Fibroblast of lung (primary cell): ENCODE results near the gene OLA1. TPM values are rescaled to one million over a fixed set of nuclear protein-coding genes. Genes with fewer than 3 reads are reported as not detected.

Source experiments
- DNase-seq, 2 donors: peaks; one replicate each; pipeline versions ENCODE4 v3.0.0 to v3.0.0-alpha.2; 2010; ENCODE audit warnings: low read depth in 2 of 2
- H2AFZ ChIP-seq: 2 replicates; pipeline ENCODE4 v1.5.1; 2012; ENCODE audit warnings: low read length, control low read depth, inconsistent platforms
- H3K27ac ChIP-seq: 2 replicates; pipeline ENCODE4 v1.5.1; 2011; ENCODE audit warnings: low read length, control low read depth; ENCODE audit not compliant: insufficient read depth
- H3K27me3 ChIP-seq: 2 replicates; pipeline ENCODE4 v1.5.1; 2011; ENCODE audit warnings: mild to moderate bottlenecking, low read length; ENCODE audit not compliant: control insufficient read depth, insufficient read depth
- H3K36me3 ChIP-seq: 2 replicates; pipeline ENCODE4 v1.5.1; 2011; ENCODE audit warnings: low read length; ENCODE audit not compliant: control insufficient read depth, insufficient read depth
- H3K4me1 ChIP-seq: 2 replicates; pipeline ENCODE4 v1.5.1; 2011; ENCODE audit warnings: low read length; ENCODE audit not compliant: control insufficient read depth, insufficient read depth; ENCODE audit errors: extremely low read depth
- H3K4me2 ChIP-seq: 2 replicates; pipeline ENCODE4 v1.5.1; 2011; ENCODE audit warnings: low read length, control low read depth; ENCODE audit not compliant: insufficient read depth; ENCODE audit errors: extremely low read depth
- H3K4me3 ChIP-seq, 4 experiments: fragments of 200-600 bp in 1 of 4; sonication (generic) in 1 of 4; replicated peaks in 1 of 4; 2 replicates each; pipeline ENCODE4 v1.5.1; 2011 to 2016; ENCODE audit warnings: low read length in 4 of 4, low read depth in 3 of 4, mild to moderate bottlenecking in 3 of 4, control low read depth in 2 of 4, inconsistent platforms in 1 of 4, mixed read lengths in 1 of 4; ENCODE audit not compliant: insufficient read depth in 1 of 4; ENCODE audit errors: control extremely low read depth in 1 of 4
- H3K79me2 ChIP-seq: 2 replicates; pipeline ENCODE4 v1.5.1; 2012; ENCODE audit warnings: mild to moderate bottlenecking, low read length, inconsistent platforms; ENCODE audit not compliant: control insufficient read depth, insufficient read depth
- H3K9ac ChIP-seq: 2 replicates; pipeline ENCODE4 v1.5.1; 2011; ENCODE audit warnings: mild to moderate bottlenecking, low read length, control low read depth; ENCODE audit not compliant: insufficient read depth
- H3K9me3 ChIP-seq: 2 replicates; pipeline ENCODE4 v1.5.1; 2012; ENCODE audit warnings: low read depth, low read length; ENCODE audit not compliant: control insufficient read depth, insufficient read depth
- H4K20me1 ChIP-seq: 2 replicates; pipeline ENCODE4 v1.5.1; 2011; ENCODE audit warnings: low read length; ENCODE audit not compliant: control insufficient read depth, insufficient read depth; ENCODE audit errors: extremely low read depth
- CTCF ChIP-seq, 2 donors: IDR thresholded peaks in 1 of 2; conservative IDR thresholded peaks in 1 of 2; 1 replicate in 1 of 2; 2 replicates in 1 of 2; pipeline ENCODE4 v1.5.1; 2011 to 2012; ENCODE audit warnings: low read length in 2 of 2, control low read depth in 1 of 2, inconsistent platforms in 1 of 2, low read depth in 1 of 2, mild to moderate bottlenecking in 1 of 2
- EZH2 ChIP-seq: IDR thresholded peaks from 2 replicates; pipeline ENCODE4 v1.5.1; 2012; ENCODE audit warnings: low read length, control low read depth, mild to moderate bottlenecking; ENCODE audit errors: missing control alignments
- polyA plus RNA-seq, 2 donors: library from polyadenylated mRNA; depleted of rRNA in 1 of 2; stranded (reverse) in 1 of 2; unstranded in 1 of 2; fragments of >200 nt; gene quantifications; 2 replicates each; pipeline ENCODE4 v1.2.1, GENCODE V29; 2011 to 2012; ENCODE audit warnings: missing spikeins in 1 of 2
- total RNA-seq: library from RNA; depleted of rRNA; stranded (reverse); fragments of >200 nt; gene quantifications from 2 replicates; pipeline ENCODE4 v1.2.1, GENCODE V29; 2014

Gene OLA1
- total and polyA plus RNA-seq, 2 donors (not counting 1 experiment from before 2014, with no cell fraction given): 74.3 to 91.4 TPM

GRCh38 chr2:174172802-174173355 lies 75.5 kb downstream of the OLA1 start:
- Histone ChIP-seq H3K4me1 (no peaks in the 10 kb centered on the region), H3K79me2 (peaks cover 4% of the 10 kb centered on the region), H3K27ac (no peak overlapping the region), H4K20me1 (no peaks in the 10 kb centered on the region), H3K9ac (no peak overlapping the region), H3K4me2 (no peak overlapping the region), H3K4me3 (no peak overlapping the region), H2AFZ (no peak overlapping the region), H3K27me3 (no peaks in the 10 kb centered on the region), H3K36me3 (no peaks in the 10 kb centered on the region), H3K9me3 (no peaks in the 10 kb centered on the region)
- DNase-seq: no peak
- TF ChIP-seq CTCF (conservative IDR thresholded peaks at IDR 0.05 in 1 of 2, IDR thresholded peaks at IDR 0.05 in 1 of 2; ENCODE audit: low read depth in 1 of 2, low read length in 2 of 2) (no peak), EZH2 (no peak)

GRCh38 chr2:174171686-174172445 lies 76.5 kb downstream of the OLA1 start:
- Histone ChIP-seq H3K9me3 (no peaks in the 10 kb centered on the region), H3K9ac (no peak overlapping the region), H3K27me3 (no peaks in the 10 kb centered on the region), H3K36me3 (no peaks in the 10 kb centered on the region), H3K79me2 (peaks cover 4% of the 10 kb centered on the region), H3K4me1 (no peaks in the 10 kb centered on the region), H3K4me2 (no peak overlapping the region), H2AFZ (no peak overlapping the region), H3K4me3 (no peak overlapping the region), H4K20me1 (no peaks in the 10 kb centered on the region), H3K27ac (no peak overlapping the region)
- TF ChIP-seq EZH2 (no peak), CTCF (conservative IDR thresholded peaks at IDR 0.05 in 1 of 2, IDR thresholded peaks at IDR 0.05 in 1 of 2; ENCODE audit: low read depth in 1 of 2, low read length in 2 of 2) (no peak)
- DNase-seq: no peak

- peaks cover 4% of the 10 kb centered on the region for H3K79me2 ChIP-seq
- H3K4me1 ChIP-seq: no peaks in the 10 kb centered on the region
- H3K4me2 ChIP-seq: no peak overlapping the region
- H3K4me3 ChIP-seq: no peak overlapping the region
- no peak overlapping the region for H2AFZ ChIP-seq
- no peaks in the 10 kb centered on the region for H3K27me3 ChIP-seq
- H3K9me3 ChIP-seq: no peaks in the 10 kb centered on the region
- H3K27ac ChIP-seq: no peak overlapping the region
- H3K36me3 ChIP-seq: no peaks in the 10 kb centered on the region
- no peak overlapping the region for H3K9ac ChIP-seq
- H4K20me1 ChIP-seq: no peaks in the 10 kb centered on the region
- no peak for DNase-seq
- TF ChIP-seq EZH2: no peak
- no peak for TF ChIP-seq CTCF (conservative IDR thresholded peaks at IDR 0.05 in 1 of 2, IDR thresholded peaks at IDR 0.05 in 1 of 2; ENCODE audit: low read depth in 1 of 2, low read length in 2 of 2)
Observed at GRCh38 chr2:174169372-174169771, 79.0 kb downstream of the OLA1 start.
